ENCODE measurements around the gene DCP1A.
"Not testable (repeated sequence)": the region's sequence is repeated elsewhere in the genome, so short reads cannot be mapped to it uniquely, and the experiment has no call there.

Gene DCP1A

DNA sequence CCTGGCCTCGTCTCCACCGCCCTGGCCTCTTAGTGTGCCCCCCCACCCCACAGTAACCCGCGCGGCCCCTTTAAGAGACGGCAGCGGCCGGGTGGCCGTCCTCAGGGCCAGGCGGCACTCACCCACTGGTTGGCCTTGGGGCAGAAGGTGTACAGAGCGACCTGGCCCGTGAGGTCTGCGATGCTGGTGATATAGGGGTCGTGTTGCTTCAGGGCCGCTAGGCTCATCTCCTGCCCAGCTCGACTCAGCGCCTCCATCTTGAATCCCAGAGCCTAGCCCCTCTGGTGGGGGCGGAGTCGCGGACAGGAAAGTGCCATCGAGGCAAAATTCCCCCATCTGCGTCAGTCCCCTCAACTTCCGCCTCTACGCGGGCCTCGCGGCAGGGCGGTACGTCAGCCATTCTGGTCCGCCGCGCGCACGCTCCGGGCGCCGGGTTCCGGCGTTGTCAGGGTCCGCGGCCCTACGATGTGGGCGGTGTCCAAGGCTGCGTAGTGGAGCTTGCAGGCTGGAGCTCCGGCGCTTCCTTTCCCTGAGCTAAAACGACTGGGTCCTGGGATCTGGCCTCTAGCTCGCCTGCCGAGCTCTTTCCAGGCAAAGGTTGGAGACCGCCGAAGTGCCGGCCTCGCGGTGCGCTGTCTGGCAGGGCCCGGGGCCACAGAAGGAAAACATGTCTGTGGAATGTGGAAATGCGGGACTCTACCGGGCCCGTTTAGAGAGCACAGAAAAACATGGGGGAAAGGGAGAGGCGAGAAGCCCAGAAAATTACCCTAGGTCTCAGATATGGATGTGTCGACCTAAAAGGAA, at the start of gene DCP1A:
Gene DCP1A, minus strand, starts transcription at position 283 of the 804 bp plus-strand sequence. Its CDS starts 26 bp downstream, at position 257.
- DNase-seq (ENCODE audit: low spot score in 2 of 2) (peak; percentile 97 to 99), ATAC-seq (ENCODE audit: low read depth) (peak; percentile 95)
- no peaks in the 10 kb centered on the region for H3K9me3 Mint-ChIP-seq
- no peaks in the 10 kb centered on the region for H3K27me3 Mint-ChIP-seq
- peak within 1 kb of the TSS; percentile 99 for H3K27ac Mint-ChIP-seq
- H3K4me1 Mint-ChIP-seq: peaks cover 10% of the 10 kb centered on the region
- peak within 1 kb of the TSS; percentile 99 for H3K4me3 Mint-ChIP-seq
- peaks cover 7% of the 10 kb centered on the region for H3K36me3 Mint-ChIP-seq

DNA sequence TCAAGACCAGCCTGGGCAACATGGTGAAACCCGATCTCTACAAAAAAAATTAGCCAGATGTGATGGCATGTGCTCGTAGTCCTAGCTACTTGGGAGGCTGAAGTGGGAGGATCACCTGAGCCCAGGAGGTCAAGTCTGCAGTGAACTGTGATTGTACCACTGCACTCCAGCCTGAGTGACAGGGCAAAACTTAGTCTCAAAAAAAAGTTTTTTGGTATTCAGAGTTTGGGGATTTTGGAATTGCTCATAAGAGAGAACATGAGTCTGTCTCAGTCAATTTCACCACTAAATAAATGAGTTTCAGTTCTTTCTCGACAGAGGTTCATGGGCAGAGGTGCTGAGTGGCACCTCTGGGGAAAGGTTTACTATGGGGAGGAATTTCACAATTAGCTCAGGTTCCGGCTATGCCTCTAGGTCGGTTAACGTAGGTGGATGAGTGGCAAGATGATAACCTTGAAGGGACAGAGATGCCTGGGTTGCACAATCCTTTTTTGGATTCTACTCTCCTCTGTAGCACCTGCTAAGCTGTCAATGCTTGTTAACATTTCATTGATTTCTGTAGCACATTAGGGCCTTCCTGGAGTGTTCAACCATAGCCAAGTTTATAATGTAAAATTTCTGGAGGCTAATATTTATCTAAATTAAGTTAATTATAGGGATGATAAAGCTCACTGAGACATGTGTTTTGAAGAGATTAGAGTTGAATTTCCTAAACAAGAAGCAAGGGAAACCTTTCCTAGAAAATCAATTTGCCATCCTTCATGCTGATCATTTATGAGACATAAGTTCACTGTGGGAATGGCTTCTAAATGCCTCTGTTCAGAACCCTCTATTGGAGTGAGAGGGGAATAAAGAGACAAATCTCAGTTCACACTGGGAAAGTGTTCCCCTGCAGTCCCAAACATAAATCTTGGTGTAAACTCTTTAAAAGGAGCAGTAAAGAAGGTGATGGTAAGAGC, 37.4 kb upstream of the DCP1A start:
- H3K9me3 Mint-ChIP-seq: no peaks in the 10 kb centered on the region
- no peak overlapping the region for H3K4me3 Mint-ChIP-seq
- DNase-seq (ENCODE audit: low spot score in 2 of 2) (no peak), ATAC-seq (ENCODE audit: low read depth) (no peak)
- no peaks in the 10 kb centered on the region for H3K36me3 Mint-ChIP-seq
- no peaks in the 10 kb centered on the region for H3K4me1 Mint-ChIP-seq
- H3K27me3 Mint-ChIP-seq: peaks cover 14% of the 10 kb centered on the region
- no peak overlapping the region for H3K27ac Mint-ChIP-seq

DNA sequence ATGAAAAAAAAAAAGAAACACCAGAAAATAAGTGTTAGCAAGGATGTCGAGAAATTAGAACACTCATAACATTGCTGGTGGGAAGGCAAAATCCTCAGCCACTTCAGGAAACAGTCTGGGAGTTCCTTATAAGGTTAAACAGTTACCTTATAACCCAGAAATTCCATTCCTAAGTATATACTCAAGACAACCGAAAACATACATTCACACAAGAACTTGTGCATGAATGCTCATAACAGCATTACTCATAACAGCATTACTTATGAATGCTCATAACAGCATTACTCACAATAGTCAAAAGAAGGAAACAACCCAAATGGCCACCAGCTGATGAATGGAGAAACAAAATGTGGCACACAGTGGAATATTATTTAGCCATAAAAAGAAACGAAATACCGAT, 34.8 kb upstream of the DCP1A start:
- ATAC-seq (ENCODE audit: low read depth): no peak
- no peaks in the 10 kb centered on the region for H3K36me3 Mint-ChIP-seq
- no peak overlapping the region for H3K4me3 Mint-ChIP-seq
- peaks cover 15% of the 10 kb centered on the region for H3K27me3 Mint-ChIP-seq
- no peak overlapping the region for H3K27ac Mint-ChIP-seq
- no peak for DNase-seq (ENCODE audit: low spot score in 2 of 2)
- H3K4me1 Mint-ChIP-seq: no peaks in the 10 kb centered on the region
- H3K9me3 Mint-ChIP-seq: no peaks in the 10 kb centered on the region

DNA sequence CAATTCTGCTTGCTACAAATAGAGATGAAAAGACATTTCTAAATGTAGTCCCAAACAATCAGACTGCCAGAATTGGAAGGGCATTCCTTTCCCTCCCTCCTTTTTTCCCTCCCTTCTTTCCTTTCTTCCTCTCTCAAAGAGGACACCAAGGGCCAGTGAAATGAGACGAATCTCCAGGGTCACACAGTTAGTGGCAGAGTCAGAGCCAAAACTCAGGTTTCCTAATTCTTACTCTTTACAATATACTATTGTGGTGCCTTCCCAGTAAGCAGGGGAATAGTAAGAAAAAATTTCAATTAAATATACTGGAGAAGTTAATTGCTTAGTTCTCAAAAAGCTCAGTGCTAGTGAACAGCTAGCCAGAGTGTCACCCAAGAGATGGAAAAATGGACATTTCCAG, 33.0 kb upstream of the DCP1A start:
- H3K4me3 Mint-ChIP-seq: no peak overlapping the region
- no peaks in the 10 kb centered on the region for H3K9me3 Mint-ChIP-seq
- DNase-seq (ENCODE audit: low spot score in 2 of 2) (no peak), ATAC-seq (ENCODE audit: low read depth) (no peak)
- H3K4me1 Mint-ChIP-seq: no peaks in the 10 kb centered on the region
- no peaks in the 10 kb centered on the region for H3K36me3 Mint-ChIP-seq
- H3K27ac Mint-ChIP-seq: no peak overlapping the region
- H3K27me3 Mint-ChIP-seq: peaks cover 9% of the 10 kb centered on the region

DNA sequence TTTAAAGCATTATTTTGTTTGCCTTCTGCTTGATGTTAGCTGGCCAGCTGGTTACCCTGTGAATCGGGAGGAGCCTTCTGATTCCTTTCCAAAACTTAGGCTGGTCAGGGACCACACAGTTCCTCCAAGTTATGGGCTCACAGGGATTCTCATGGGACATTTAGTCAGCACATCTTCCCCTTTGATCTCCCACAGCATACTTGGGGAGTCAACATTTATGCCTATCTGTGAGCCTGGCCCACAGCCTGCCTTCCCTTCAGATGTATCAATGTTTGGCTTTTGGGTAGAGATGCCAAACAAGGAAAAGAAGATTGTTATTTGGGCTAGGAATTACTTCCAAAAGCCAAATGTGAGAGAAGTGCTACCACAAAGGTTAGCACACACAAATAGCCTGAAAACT, 32.6 kb upstream of the DCP1A start:
- Mint-ChIP-seq H3K9me3 (no peaks in the 10 kb centered on the region), H3K4me3 (no peak overlapping the region), H3K27me3 (peaks cover 11% of the 10 kb centered on the region), H3K36me3 (no peaks in the 10 kb centered on the region), H3K27ac (no peak overlapping the region), H3K4me1 (no peaks in the 10 kb centered on the region)
- ATAC-seq (ENCODE audit: low read depth): no peak
- DNase-seq (ENCODE audit: low spot score in 2 of 2): no peak

DNA sequence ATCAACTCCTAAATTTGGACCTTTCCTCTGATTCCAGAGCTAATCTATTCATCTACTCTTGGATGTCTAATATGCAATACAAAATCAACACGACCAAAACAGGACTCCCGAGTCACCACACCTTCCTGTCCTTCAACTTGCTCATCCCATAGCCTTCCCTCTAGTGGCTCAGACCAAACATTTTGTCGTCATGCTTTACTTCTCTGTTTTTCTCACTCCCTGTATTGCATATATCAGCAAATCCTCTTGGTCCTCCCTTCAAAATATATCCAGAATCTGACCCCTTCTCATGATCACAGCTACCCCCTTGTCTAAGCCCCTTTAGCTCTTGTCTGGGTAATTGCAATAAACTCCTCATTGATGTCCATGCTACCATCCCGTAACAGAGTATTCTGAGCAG, 30.5 kb upstream of the DCP1A start:
- Mint-ChIP-seq H3K27ac (no peak overlapping the region), H3K27me3 (peaks cover 12% of the 10 kb centered on the region), H3K36me3 (no peaks in the 10 kb centered on the region), H3K9me3 (no peaks in the 10 kb centered on the region), H3K4me3 (no peak overlapping the region), H3K4me1 (no peaks in the 10 kb centered on the region)
- DNase-seq (ENCODE audit: low spot score in 2 of 2) (no peak), ATAC-seq (ENCODE audit: low read depth) (no peak)

DNA sequence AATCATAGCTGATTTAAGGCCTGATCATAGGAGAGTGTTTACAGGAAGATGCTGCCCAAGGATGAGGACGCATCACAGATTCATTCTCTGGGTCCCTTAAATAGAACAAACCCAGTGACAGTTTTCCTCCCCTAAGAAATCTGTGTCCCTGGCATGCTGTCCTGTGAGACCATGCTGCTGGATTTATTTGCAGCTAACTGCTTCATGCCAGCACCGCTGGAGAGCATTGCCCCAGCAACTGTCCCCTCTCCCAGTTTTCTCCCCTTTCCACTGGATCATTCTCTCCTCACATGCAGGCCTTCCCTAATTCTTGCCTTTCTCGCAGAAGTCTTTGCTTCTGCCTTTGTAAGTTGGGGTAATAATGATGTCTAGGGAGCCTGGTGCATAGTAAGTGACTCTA, 29.3 kb upstream of the DCP1A start:
- DNase-seq (ENCODE audit: low spot score in 2 of 2) (no peak), ATAC-seq (ENCODE audit: low read depth) (no peak)
- H3K9me3 Mint-ChIP-seq: no peaks in the 10 kb centered on the region

DNA sequence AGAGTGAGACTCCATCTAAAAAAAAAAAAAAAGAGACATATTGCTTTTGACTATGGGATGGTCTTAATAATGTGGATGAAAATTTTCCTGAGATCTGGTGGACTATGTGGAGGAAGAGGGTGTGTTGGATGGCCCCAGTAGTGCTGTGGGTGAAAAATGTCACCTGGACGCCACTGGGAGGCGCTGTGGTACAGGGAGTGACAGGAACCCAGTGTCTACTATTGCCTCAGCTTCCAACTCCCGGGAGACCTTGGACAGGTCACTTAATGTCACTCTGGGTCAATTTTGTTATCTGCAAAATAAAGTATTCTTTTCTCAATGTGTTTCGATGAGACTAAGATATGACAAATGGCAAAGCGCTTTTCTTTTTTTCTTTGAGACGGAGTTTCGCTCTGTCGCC, 27.7 kb upstream of the DCP1A start:
- Mint-ChIP-seq H3K4me1 (no peaks in the 10 kb centered on the region), H3K4me3 (no peak overlapping the region), H3K27ac (no peak overlapping the region), H3K36me3 (no peaks in the 10 kb centered on the region), H3K27me3 (peaks cover 15% of the 10 kb centered on the region), H3K9me3 (no peaks in the 10 kb centered on the region)
- peak; percentile 30 to 41 for DNase-seq (ENCODE audit: low spot score in 2 of 2)
- ATAC-seq (ENCODE audit: low read depth): peak; percentile 66

More for the DNA sequence above, 29.3 kb upstream of the DCP1A start:
- H3K27ac Mint-ChIP-seq: peak overlapping the region; percentile 35
- peaks cover 15% of the 10 kb centered on the region for H3K27me3 Mint-ChIP-seq
- H3K4me3 Mint-ChIP-seq: no peak overlapping the region
- H3K36me3 Mint-ChIP-seq: no peaks in the 10 kb centered on the region
- no peaks in the 10 kb centered on the region for H3K4me1 Mint-ChIP-seq

DNA sequence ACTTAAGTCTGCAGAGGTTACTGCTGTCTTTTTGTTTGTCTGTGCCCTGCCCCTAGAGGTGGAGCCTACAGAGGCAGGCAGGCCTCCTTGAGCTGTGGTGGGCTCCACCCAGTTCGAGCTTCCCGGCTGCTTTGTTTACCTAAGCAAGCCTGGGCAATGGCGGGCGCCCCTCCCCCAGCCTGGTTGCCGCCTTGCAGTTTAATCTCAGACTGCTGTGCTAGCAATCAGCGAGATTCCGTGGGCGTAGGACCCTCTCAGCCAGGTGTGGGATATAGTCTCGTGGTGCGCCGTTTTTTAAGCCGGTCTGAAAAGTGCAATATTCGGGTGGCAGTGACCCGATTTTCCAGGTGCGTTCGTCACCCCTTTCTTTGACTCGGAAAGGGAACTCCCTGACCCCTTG, 23.4 kb upstream of the DCP1A start:
- not testable (repeated sequence) for H3K4me3 Mint-ChIP-seq; DNase-seq (ENCODE audit: low spot score in 2 of 2); H3K27me3 Mint-ChIP-seq

DNA sequence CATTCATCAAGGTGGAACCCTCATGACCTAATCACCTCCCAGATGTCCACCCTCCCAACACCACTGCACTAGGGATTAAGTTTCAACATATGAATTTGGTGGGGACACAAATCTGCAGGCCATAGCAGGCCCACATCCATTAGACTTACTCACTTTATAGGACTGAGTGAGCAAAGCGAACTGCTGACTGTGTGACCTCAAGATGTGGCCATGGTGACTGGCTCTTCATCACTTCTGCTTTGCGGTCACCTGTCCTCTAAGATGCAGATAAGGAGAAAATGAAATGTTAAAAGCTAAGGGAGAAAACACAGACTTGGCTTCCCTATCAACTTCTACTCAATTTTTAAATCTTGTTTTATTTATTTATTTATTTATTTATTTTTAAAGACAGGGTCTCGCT, 14.5 kb upstream of the DCP1A start:
- no peak overlapping the region for H3K4me3 Mint-ChIP-seq
- ATAC-seq (ENCODE audit: low read depth): no peak

More for the DNA sequence above, 23.4 kb upstream of the DCP1A start:
- H3K9me3 Mint-ChIP-seq; ATAC-seq (ENCODE audit: low read depth); H3K36me3 Mint-ChIP-seq; H3K27ac Mint-ChIP-seq; H3K4me1 Mint-ChIP-seq: not testable (repeated sequence)

DNA sequence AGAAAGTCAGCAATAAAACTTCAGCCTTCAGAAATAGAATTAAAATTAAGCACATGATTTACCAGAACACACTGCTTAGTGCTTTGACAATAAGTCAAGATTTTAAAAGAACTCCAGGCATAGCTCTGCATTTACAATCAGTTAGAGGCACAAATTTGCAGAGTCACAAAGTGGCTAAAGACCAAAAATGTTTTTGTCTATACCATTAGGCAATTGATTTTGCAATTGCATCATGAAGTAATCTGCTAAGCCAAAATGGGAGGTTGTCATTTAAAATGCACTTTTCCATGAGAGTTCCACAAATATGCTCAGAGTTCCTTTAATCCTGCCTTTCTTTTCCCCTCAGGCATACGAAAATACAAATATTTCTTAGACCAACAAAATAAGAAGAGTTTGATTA, 10.1 kb upstream of the DCP1A start:
- ATAC-seq (ENCODE audit: low read depth): no peak
- no peaks in the 10 kb centered on the region for H3K9me3 Mint-ChIP-seq
- no peak overlapping the region for H3K27ac Mint-ChIP-seq
- H3K27me3 Mint-ChIP-seq: no peaks in the 10 kb centered on the region
- DNase-seq (ENCODE audit: low spot score in 2 of 2): no peak
- no peaks in the 10 kb centered on the region for H3K4me1 Mint-ChIP-seq
- H3K4me3 Mint-ChIP-seq: no peak overlapping the region
- no peaks in the 10 kb centered on the region for H3K36me3 Mint-ChIP-seq

More for the DNA sequence above, 14.5 kb upstream of the DCP1A start:
- H3K36me3 Mint-ChIP-seq: no peaks in the 10 kb centered on the region
- H3K9me3 Mint-ChIP-seq: no peaks in the 10 kb centered on the region
- H3K27me3 Mint-ChIP-seq: no peaks in the 10 kb centered on the region
- no peak for DNase-seq (ENCODE audit: low spot score in 2 of 2)
- H3K27ac Mint-ChIP-seq: no peak overlapping the region
- H3K4me1 Mint-ChIP-seq: no peaks in the 10 kb centered on the region

DNA sequence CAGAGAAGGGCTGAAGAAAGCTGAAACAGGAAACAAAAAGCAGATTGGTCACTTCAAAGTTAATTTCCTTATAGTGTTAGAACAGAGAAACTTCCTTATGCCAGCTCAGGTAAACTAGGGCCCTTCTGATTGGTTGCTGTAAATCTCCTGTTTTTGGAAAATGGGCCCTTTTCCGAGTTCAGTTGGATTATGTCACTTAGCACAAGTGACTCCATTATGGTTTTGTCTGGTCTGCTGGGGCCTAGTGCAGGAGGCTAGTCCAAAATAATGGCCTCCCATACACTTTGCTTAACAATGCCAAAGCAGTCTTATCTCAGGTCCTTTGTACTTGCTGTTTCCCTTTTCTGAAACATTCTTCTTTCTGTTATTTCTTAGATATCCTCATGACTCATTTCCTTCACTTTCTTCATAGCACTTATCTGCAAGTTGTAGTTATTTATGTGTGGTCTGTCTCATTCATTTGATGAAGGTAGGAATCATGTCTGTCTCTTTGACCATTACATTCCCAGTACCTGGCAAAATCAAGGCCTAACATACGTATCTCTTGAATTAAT, 7.7 kb upstream of the DCP1A start:
- no peak for ATAC-seq (ENCODE audit: low read depth)

DNA sequence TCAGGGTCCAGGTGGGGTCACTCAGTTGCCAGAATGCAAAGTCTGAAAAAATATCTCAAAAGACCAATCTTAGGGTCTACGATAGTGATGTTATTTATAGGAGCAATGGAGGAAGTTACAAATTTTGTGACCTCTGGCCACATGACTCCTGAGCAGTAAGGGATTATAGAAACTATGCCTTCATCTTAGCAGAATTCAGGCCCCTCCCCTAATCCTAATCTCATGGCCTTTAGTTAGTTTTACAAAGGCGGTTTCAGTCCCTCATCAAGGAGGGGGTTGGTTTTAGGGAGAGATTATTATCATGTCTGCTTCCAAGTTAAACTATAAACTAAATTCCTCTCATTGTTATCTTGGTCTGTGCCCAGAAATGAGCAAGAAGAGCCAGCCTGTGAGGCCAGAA, 5.9 kb upstream of the DCP1A start:
- H3K36me3 Mint-ChIP-seq: no peaks in the 10 kb centered on the region
- H3K9me3 Mint-ChIP-seq: no peaks in the 10 kb centered on the region
- H3K27ac Mint-ChIP-seq: no peak overlapping the region
- H3K4me1 Mint-ChIP-seq: no peaks in the 10 kb centered on the region
- DNase-seq (ENCODE audit: low spot score in 2 of 2) (no peak), ATAC-seq (ENCODE audit: low read depth) (no peak)
- no peaks in the 10 kb centered on the region for H3K27me3 Mint-ChIP-seq
- H3K4me3 Mint-ChIP-seq: no peak overlapping the region

More for the DNA sequence above, 7.7 kb upstream of the DCP1A start:
- Mint-ChIP-seq H3K27ac (no peak overlapping the region), H3K36me3 (no peaks in the 10 kb centered on the region), H3K4me1 (no peaks in the 10 kb centered on the region), H3K27me3 (no peaks in the 10 kb centered on the region), H3K9me3 (no peaks in the 10 kb centered on the region), H3K4me3 (no peak overlapping the region)
- DNase-seq (ENCODE audit: low spot score in 2 of 2): no peak

DNA sequence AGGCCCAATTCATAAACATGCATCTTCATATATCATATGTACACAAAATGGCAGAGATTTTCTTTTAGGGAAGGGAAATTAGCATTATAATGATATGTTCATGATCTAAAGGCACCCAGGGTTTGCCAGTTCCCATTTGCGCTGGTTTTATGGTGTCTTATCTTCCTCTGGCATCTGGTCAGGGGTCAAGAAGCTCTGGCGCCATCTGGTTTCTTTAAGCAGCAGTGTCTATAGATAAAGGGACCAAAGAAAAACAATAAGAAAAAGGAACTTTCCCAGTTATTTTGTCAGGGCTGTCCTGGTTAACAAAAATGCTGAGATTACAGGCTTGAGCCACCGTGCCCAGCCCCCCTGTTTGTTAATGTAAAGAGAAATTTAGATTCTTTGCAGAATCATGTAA, 3.3 kb upstream of the DCP1A start:
- H3K27ac Mint-ChIP-seq: no peak overlapping the region

More for the DNA sequence above, 3.3 kb upstream of the DCP1A start:
- DNase-seq (ENCODE audit: low spot score in 2 of 2): no peak
- peaks cover 6% of the 10 kb centered on the region for H3K4me1 Mint-ChIP-seq
- H3K4me3 Mint-ChIP-seq: no peak overlapping the region
- H3K9me3 Mint-ChIP-seq: no peaks in the 10 kb centered on the region
- ATAC-seq (ENCODE audit: low read depth): no peak
- no peaks in the 10 kb centered on the region for H3K27me3 Mint-ChIP-seq
- peaks cover 1% of the 10 kb centered on the region for H3K36me3 Mint-ChIP-seq
